MM.1S (cell line): ENCODE measurements around the gene NMNAT3.

Source experiments
- DNase-seq: peaks from one replicate; pipeline ENCODE4 v3.0.0-alpha.2; 2015
- H2AFZ ChIP-seq: fragments of 300-600 bp; sonication (generic); 2 replicates; pipeline ENCODE4 v1.6.0; 2016; ENCODE audit warnings: antibody characterized with exemption, low read length
- H3F3A ChIP-seq: fragments of 300-600 bp; sonication (generic); 2 replicates; pipeline ENCODE4 v1.6.1; 2016; ENCODE audit warnings: mild to moderate bottlenecking, antibody characterized with exemption, low read length, moderate library complexity, mixed read lengths; ENCODE audit not compliant: insufficient read depth
- H3K27ac ChIP-seq: fragments of 300-600 bp; sonication (generic); 2 replicates; pipeline ENCODE4 v1.5.1; 2016; ENCODE audit warnings: mild to moderate bottlenecking, low read length
- H3K27me3 ChIP-seq: fragments of 300-600 bp; sonication (generic); replicated peaks from 2 replicates; pipeline ENCODE4 v1.6.0; 2016; ENCODE audit warnings: low read length; ENCODE audit not compliant: insufficient read depth
- H3K36me3 ChIP-seq: fragments of 300-600 bp; sonication (generic); replicated peaks from 2 replicates; pipeline ENCODE4 v1.6.1; 2016; ENCODE audit warnings: mild to moderate bottlenecking, low read length, mixed read lengths; ENCODE audit not compliant: insufficient read depth
- H3K4me1 ChIP-seq: fragments of 300-600 bp; sonication (generic); 2 replicates; pipeline ENCODE4 v1.6.1; 2016; ENCODE audit warnings: low read length, mixed read lengths
- H3K4me2 ChIP-seq: fragments of 300-600 bp; sonication (generic); 2 replicates; pipeline ENCODE4 v1.6.0; 2016; ENCODE audit warnings: low read depth, low read length
- H3K4me3 ChIP-seq: fragments of 300-600 bp; sonication (generic); 2 replicates; pipeline ENCODE4 v1.5.1; 2016; ENCODE audit warnings: low read length, mixed read lengths
- H3K79me2 ChIP-seq: fragments of 300-600 bp; sonication (generic); 2 replicates; pipeline ENCODE4 v1.6.1; 2016; ENCODE audit warnings: mixed run types, low read length, mixed read lengths
- H3K9ac ChIP-seq: fragments of 300-600 bp; sonication (generic); 2 replicates; pipeline ENCODE4 v1.6.1; 2016; ENCODE audit warnings: low read length, mixed read lengths
- H3K9me2 ChIP-seq: fragments of 300-600 bp; sonication (generic); replicated peaks from 2 replicates; pipeline ENCODE4 v1.6.1; 2016; ENCODE audit warnings: mild to moderate bottlenecking, low read length, mixed read lengths; ENCODE audit not compliant: insufficient read depth
- H3K9me3 ChIP-seq: fragments of 300-600 bp; sonication (generic); replicated peaks from 2 replicates; pipeline ENCODE4 v1.6.1; 2016; ENCODE audit warnings: mild to moderate bottlenecking, low read length, mixed read lengths; ENCODE audit not compliant: insufficient read depth
- H4K20me1 ChIP-seq: fragments of 300-600 bp; sonication (generic); 2 replicates; pipeline ENCODE4 v1.6.1; 2016; ENCODE audit warnings: mild to moderate bottlenecking, low read length, moderate library complexity, mixed read lengths; ENCODE audit not compliant: insufficient read depth
- EZH2 ChIP-seq: fragments of 300-600 bp; sonication (generic); optimal IDR thresholded peaks from 2 replicates; pipeline ENCODE3; 2017; ENCODE audit warnings: low read depth, mild to moderate bottlenecking, antibody characterized with exemption, low read length, mixed read lengths
- EZH2phosphoT487 ChIP-seq: fragments of 300-600 bp; sonication (generic); IDR thresholded peaks from 2 replicates; pipeline ENCODE4 v1.6.1; 2018; ENCODE audit warnings: antibody characterized with exemption, low read length
- TF ChIP-seq, protein P1 (sequence below): fragments of 300-600 bp; sonication (generic); IDR thresholded peaks from 2 replicates; pipeline ENCODE4 v1.5.1; 2016; ENCODE audit warnings: antibody characterized with exemption, low read length, mixed read lengths

The NMNAT3 gene

DNA sequence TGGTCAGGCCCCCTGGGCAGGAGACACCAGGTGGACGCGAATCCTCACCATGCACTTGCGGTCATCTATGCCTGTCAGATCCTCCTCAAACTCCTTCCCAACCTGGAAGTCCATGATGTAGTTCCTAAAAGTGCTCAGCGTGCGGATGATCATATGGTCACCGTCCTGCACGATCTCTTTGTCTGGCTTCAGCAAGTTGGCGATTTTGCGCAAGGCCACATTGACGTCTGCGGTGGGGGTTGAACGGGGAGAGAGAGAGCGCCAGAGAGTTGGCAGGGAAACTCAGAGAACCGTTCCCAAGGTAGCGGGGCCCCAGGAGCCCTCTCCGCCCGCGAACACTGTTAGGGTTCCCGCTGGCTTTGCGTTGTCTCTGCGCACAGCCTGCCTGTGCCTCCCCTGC, 139.0 kb downstream of the NMNAT3 start:
- Histone ChIP-seq H3K27ac (no peak overlapping the region), H3K36me3 (no peaks in the 10 kb centered on the region), H3K9ac (no peak overlapping the region), H2AFZ (no peak overlapping the region), H3K9me2 (no peaks in the 10 kb centered on the region), H4K20me1 (no peaks in the 10 kb centered on the region), H3K4me3 (no peak overlapping the region), H3K9me3 (no peaks in the 10 kb centered on the region), H3K79me2 (no peaks in the 10 kb centered on the region), H3K4me2 (no peak overlapping the region), H3K27me3 (no peaks in the 10 kb centered on the region), H3F3A (no peaks in the 10 kb centered on the region), H3K4me1 (no peaks in the 10 kb centered on the region)
- no peak for DNase-seq
- TF ChIP-seq, protein P1, sequence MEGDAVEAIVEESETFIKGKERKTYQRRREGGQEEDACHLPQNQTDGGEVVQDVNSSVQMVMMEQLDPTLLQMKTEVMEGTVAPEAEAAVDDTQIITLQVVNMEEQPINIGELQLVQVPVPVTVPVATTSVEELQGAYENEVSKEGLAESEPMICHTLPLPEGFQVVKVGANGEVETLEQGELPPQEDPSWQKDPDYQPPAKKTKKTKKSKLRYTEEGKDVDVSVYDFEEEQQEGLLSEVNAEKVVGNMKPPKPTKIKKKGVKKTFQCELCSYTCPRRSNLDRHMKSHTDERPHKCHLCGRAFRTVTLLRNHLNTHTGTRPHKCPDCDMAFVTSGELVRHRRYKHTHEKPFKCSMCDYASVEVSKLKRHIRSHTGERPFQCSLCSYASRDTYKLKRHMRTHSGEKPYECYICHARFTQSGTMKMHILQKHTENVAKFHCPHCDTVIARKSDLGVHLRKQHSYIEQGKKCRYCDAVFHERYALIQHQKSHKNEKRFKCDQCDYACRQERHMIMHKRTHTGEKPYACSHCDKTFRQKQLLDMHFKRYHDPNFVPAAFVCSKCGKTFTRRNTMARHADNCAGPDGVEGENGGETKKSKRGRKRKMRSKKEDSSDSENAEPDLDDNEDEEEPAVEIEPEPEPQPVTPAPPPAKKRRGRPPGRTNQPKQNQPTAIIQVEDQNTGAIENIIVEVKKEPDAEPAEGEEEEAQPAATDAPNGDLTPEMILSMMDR, result no peak
- TF ChIP-seq EZH2phosphoT487 (no peak), EZH2 (no peak)

DNA sequence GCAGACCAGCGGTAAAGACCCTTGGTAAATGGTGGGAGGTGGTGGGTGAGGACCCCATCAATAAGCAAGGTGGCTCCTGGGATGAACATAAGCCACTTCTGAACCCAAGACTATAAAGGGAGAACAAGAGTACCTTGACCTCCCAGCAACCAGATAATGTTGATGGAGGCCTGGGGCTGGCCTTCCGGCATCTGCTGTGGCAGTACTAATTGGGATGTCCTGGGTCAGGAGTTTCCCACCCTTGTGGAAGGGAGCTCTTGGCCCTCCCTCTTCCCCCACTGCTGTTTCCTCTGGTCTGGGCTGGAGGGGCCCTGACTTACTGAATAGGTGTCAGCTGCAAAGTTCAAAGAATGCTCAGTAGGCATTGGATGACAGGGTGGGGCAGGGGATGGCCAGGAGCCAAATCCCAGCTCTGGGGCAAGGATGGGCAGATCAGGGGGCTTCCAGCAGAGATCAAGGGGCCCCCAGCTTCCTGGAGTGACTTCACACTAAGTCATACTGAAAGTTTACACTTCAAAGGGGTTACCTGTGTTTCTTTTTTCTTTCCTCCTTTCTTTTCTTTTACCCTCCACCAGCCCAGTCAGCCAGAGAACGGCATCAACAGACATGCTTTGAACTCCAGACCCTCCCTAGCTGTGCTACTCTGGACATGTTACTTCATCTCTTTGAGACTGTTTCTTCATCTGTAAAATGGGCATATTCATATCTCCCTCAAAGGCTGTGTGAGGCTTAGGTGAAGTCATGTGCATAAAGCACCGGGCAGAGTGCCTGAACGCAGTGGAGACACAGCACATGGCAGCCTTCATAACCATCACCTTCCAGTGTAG, 139.8 kb downstream of the NMNAT3 start:
- Histone ChIP-seq H3K9ac (no peak overlapping the region), H3K27me3 (no peaks in the 10 kb centered on the region), H3K4me2 (no peak overlapping the region), H3K9me2 (no peaks in the 10 kb centered on the region), H3K4me3 (no peak overlapping the region), H3K9me3 (no peaks in the 10 kb centered on the region), H3K27ac (no peak overlapping the region), H3K36me3 (no peaks in the 10 kb centered on the region), H2AFZ (no peak overlapping the region), H3K4me1 (no peaks in the 10 kb centered on the region), H3K79me2 (no peaks in the 10 kb centered on the region), H4K20me1 (no peaks in the 10 kb centered on the region), H3F3A (no peaks in the 10 kb centered on the region)
- DNase-seq, result no peak
- TF ChIP-seq EZH2phosphoT487 (no peak), EZH2 (no peak)
- TF ChIP-seq, protein P1, result no peak

DNA sequence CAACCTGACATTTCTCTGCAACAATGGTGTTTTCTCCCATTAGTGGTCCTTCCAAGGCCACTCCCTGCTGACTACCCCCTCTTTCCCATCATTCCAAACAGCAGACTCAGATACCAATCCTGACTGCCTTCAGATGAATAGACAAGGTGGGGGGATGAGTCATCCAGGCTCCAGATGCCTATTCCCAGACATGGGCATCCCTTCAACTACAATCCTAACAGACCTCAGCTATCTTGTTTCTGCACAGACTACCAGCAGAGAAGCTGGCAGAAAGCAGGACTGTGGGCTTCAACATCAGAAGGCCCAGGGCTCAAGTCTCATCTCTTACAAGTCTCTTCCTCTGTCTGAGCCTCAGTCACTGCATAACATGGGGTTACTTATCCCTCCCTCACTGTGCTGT, 140.4 kb downstream of the NMNAT3 start:
- H3K4me2 ChIP-seq, result no peak overlapping the region
- no peaks in the 10 kb centered on the region for H4K20me1 ChIP-seq
- no peak overlapping the region for H3K27ac ChIP-seq
- no peak overlapping the region for H3K9ac ChIP-seq
- no peak overlapping the region for H3K4me3 ChIP-seq
- H3F3A ChIP-seq, result no peaks in the 10 kb centered on the region
- H2AFZ ChIP-seq, result no peak overlapping the region
- no peak for DNase-seq
- H3K27me3 ChIP-seq, result no peaks in the 10 kb centered on the region
- H3K9me3 ChIP-seq, result no peaks in the 10 kb centered on the region
- no peaks in the 10 kb centered on the region for H3K9me2 ChIP-seq
- TF ChIP-seq, protein P1, result no peak
- no peak for TF ChIP-seq EZH2phosphoT487
- no peak for TF ChIP-seq EZH2
- no peaks in the 10 kb centered on the region for H3K36me3 ChIP-seq
- H3K79me2 ChIP-seq, result no peaks in the 10 kb centered on the region
- H3K4me1 ChIP-seq, result no peaks in the 10 kb centered on the region
